ENCODE measurements around the gene RIGI.

RIGI gene

DNA sequence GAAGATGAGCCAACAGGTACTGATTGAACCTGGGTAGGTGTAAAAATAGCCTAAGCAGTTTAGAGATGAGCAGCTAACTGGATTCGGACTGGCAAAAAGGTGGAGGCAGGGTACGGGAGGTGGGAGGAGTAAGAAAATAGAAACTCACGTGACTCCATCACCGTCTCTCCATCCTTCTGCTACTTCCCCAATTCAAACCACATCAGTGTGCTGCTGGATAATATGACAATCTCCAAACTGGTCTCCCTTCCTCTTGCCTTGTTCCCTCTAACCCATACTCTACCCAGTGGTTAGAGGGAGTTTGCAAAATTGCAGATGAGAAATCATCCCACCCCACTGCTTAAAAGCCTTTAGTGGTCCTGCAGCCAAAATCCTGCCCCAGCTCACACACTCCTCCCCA, 42.7 kb downstream of the RIGI start:
- no peak for DNase-seq (ENCODE audit: low read depth, low spot score)
- H3K4me3 ChIP-seq (ENCODE audit: low read depth, low read length), result no peak overlapping the region
- CTCF ChIA-PET, result interaction anchor here (0.6 kb wide), 1 partner anchor 486 kb away, joined by 3 read pairs; no protein-coding TSS in a partner anchor
- POLR2A ChIA-PET, result interaction anchor here (0.8 kb wide), 1 partner anchor 20 kb away, joined by 3 read pairs; no protein-coding TSS in a partner anchor
- TF ChIP-seq, protein P1, sequence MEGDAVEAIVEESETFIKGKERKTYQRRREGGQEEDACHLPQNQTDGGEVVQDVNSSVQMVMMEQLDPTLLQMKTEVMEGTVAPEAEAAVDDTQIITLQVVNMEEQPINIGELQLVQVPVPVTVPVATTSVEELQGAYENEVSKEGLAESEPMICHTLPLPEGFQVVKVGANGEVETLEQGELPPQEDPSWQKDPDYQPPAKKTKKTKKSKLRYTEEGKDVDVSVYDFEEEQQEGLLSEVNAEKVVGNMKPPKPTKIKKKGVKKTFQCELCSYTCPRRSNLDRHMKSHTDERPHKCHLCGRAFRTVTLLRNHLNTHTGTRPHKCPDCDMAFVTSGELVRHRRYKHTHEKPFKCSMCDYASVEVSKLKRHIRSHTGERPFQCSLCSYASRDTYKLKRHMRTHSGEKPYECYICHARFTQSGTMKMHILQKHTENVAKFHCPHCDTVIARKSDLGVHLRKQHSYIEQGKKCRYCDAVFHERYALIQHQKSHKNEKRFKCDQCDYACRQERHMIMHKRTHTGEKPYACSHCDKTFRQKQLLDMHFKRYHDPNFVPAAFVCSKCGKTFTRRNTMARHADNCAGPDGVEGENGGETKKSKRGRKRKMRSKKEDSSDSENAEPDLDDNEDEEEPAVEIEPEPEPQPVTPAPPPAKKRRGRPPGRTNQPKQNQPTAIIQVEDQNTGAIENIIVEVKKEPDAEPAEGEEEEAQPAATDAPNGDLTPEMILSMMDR (IDR thresholded peaks at IDR 0.05; ENCODE audit: insufficient read depth, low read length, missing control alignments), result no peak

Measured in AG04449 (cell line).